ENCODE data around the gene ACP4. TPM values are rescaled to one million over a fixed set of nuclear protein-coding genes. Genes with fewer than 3 reads are reported as not detected.
"Not testable (repeated sequence)": the region's sequence is repeated elsewhere in the genome, so short reads cannot be mapped to it uniquely, and the experiment has no call there.

The ACP4 gene
- total and polyA plus RNA-seq, 2 experiments from 2014 or later = not detected

DNA sequence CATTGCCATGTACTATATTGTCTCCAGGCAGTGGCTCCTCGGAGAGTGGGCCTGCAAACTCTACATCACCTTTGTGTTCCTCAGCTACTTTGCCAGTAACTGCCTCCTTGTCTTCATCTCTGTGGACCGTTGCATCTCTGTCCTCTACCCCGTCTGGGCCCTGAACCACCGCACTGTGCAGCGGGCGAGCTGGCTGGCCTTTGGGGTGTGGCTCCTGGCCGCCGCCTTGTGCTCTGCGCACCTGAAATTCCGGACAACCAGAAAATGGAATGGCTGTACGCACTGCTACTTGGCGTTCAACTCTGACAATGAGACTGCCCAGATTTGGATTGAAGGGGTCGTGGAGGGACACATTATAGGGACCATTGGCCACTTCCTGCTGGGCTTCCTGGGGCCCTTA, 19.3 kb upstream of the ACP4 start:
- no peak for DNase-seq (ENCODE audit: low spot score)
- Histone ChIP-seq H3K36me3 (replicated peaks; ENCODE audit: insufficient read depth, low read depth) (no peaks in the 10 kb centered on the region), H3K27ac (no peak overlapping the region), H4K20me1 (ENCODE audit: insufficient read depth, poor library complexity, severe bottlenecking) (no peaks in the 10 kb centered on the region), H3K27me3 (peaks cover 7% of the 10 kb centered on the region), H3K4me2 (no peak overlapping the region), H2AFZ (no peak overlapping the region), H3K4me1 (ENCODE audit: insufficient read depth) (no peaks in the 10 kb centered on the region), H3K4me3 (no peak overlapping the region), H3K9me3 (ENCODE audit: low read depth) (no peaks in the 10 kb centered on the region), H3K9me2 (replicated peaks; ENCODE audit: insufficient read depth) (no peaks in the 10 kb centered on the region), H3K79me2 (no peaks in the 10 kb centered on the region)
- 83% methylated on average over 13 of the region's 13 CpGs for WGBS (ENCODE audit: low lambda C conversion rate, missing lambda C conversion rate)
- TF ChIP-seq, protein P1, sequence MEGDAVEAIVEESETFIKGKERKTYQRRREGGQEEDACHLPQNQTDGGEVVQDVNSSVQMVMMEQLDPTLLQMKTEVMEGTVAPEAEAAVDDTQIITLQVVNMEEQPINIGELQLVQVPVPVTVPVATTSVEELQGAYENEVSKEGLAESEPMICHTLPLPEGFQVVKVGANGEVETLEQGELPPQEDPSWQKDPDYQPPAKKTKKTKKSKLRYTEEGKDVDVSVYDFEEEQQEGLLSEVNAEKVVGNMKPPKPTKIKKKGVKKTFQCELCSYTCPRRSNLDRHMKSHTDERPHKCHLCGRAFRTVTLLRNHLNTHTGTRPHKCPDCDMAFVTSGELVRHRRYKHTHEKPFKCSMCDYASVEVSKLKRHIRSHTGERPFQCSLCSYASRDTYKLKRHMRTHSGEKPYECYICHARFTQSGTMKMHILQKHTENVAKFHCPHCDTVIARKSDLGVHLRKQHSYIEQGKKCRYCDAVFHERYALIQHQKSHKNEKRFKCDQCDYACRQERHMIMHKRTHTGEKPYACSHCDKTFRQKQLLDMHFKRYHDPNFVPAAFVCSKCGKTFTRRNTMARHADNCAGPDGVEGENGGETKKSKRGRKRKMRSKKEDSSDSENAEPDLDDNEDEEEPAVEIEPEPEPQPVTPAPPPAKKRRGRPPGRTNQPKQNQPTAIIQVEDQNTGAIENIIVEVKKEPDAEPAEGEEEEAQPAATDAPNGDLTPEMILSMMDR (IDR thresholded peaks at IDR 0.05; ENCODE audit: poor library complexity) = no peak
- TF ChIP-seq EZH2 (IDR thresholded peaks at IDR 0.05; ENCODE audit: borderline replicate concordance) (no peak), EZH2phosphoT487 (IDR thresholded peaks at IDR 0.05; ENCODE audit: low read depth, severe bottlenecking, unreplicated experiment) (no peak)

DNA sequence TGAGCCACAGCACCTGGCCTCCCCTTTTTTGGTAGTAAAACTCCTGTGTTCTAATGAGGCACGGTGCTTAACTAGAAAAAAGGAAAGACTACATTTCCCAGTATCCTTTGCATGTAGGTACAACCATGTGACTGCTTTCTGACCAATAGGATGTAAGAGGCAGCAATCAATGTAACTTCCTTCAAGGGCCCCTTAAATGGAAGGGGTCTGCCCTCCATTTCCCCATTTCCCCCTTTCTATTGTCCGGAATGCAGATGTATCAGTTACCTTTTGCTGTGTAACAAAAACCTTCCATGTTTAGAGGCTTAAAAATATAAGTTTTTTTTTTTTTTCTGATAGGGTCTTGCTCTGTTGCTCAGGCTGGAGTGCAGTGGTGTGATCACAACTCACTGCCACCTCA, 17.7 kb upstream of the ACP4 start:
- no peaks in the 10 kb centered on the region for H3K9me2 ChIP-seq (replicated peaks; ENCODE audit: insufficient read depth)
- no peak overlapping the region for H3K4me3 ChIP-seq
- H3K27me3 ChIP-seq = peaks cover 12% of the 10 kb centered on the region
- H3K4me2 ChIP-seq = no peak overlapping the region
- H3K9me3 ChIP-seq (ENCODE audit: low read depth) = no peaks in the 10 kb centered on the region
- no peak overlapping the region for H2AFZ ChIP-seq
- no peaks in the 10 kb centered on the region for H3K36me3 ChIP-seq (replicated peaks; ENCODE audit: insufficient read depth, low read depth)
- no peaks in the 10 kb centered on the region for H4K20me1 ChIP-seq (ENCODE audit: insufficient read depth, poor library complexity, severe bottlenecking)
- no peaks in the 10 kb centered on the region for H3K79me2 ChIP-seq
- no peaks in the 10 kb centered on the region for H3K4me1 ChIP-seq (ENCODE audit: insufficient read depth)
- DNase-seq (ENCODE audit: low spot score) = no peak
- 64% methylated on average over 2 of the region's 2 CpGs for WGBS (ENCODE audit: low lambda C conversion rate, missing lambda C conversion rate)
- H3K27ac ChIP-seq = no peak overlapping the region
- no peak for TF ChIP-seq EZH2 (IDR thresholded peaks at IDR 0.05; ENCODE audit: borderline replicate concordance)
- TF ChIP-seq, protein P1 (IDR thresholded peaks at IDR 0.05; ENCODE audit: poor library complexity) = no peak
- TF ChIP-seq EZH2phosphoT487 (IDR thresholded peaks at IDR 0.05; ENCODE audit: low read depth, severe bottlenecking, unreplicated experiment) = no peak

DNA sequence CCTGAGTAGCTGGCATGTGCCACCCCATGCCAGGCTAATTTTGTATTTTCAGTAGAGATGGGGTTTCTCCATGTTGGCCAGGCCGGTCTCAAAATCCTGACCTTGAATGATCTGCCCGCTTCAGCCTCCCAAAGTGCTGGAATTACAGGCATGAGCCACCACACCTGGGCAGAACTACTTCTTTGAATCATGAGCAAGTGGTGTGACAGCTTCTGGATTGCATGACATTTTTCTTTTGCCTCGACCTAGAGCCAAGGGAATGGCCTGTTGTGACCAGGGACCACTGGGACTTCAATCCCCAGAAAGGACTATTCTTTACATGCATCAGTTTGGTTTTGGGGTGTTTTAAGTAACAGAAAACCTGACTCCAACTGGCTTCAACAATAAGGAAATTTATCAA, 17.3 kb upstream of the ACP4 start:
- not testable (repeated sequence) for H3K4me3 ChIP-seq; H3K36me3 ChIP-seq (replicated peaks; ENCODE audit: insufficient read depth, low read depth); DNase-seq (ENCODE audit: low spot score); H3K27ac ChIP-seq; H4K20me1 ChIP-seq (ENCODE audit: insufficient read depth, poor library complexity, severe bottlenecking); H3K4me2 ChIP-seq; H2AFZ ChIP-seq; H3K79me2 ChIP-seq; H3K9me2 ChIP-seq (replicated peaks; ENCODE audit: insufficient read depth); H3K9me3 ChIP-seq (ENCODE audit: low read depth); H3K4me1 ChIP-seq (ENCODE audit: insufficient read depth)
- peaks cover 17% of the 10 kb centered on the region for H3K27me3 ChIP-seq
- 86% methylated on average over 3 of the region's 3 CpGs for WGBS (ENCODE audit: low lambda C conversion rate, missing lambda C conversion rate)

DNA sequence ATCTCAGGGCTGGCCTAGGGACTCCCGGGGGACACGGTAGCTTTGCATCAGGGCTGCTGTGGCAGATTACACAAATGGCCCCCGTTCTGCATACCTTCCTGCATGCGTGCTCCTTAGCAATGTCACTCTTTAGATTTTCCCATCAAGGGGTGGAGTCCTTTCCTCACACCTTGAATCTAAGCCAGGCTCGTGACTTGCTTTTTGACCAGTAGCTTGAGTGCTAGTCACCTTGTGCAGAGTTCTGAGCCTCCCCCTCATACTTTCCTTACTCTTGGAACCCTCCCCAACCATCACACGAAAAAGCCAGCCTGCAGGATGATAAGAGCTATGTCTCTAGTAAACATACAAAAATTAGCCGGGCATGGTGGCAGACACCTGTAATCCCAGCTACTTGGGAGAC, 16.8 kb upstream of the ACP4 start:
- not testable (repeated sequence) for H3K4me1 ChIP-seq (ENCODE audit: insufficient read depth); H3K4me3 ChIP-seq; DNase-seq (ENCODE audit: low spot score); H3K27ac ChIP-seq; H3K79me2 ChIP-seq; H3K4me2 ChIP-seq; H4K20me1 ChIP-seq (ENCODE audit: insufficient read depth, poor library complexity, severe bottlenecking); H3K9me2 ChIP-seq (replicated peaks; ENCODE audit: insufficient read depth); H3K9me3 ChIP-seq (ENCODE audit: low read depth); H3K36me3 ChIP-seq (replicated peaks; ENCODE audit: insufficient read depth, low read depth); H2AFZ ChIP-seq
- 76% methylated on average over 7 of the region's 7 CpGs for WGBS (ENCODE audit: low lambda C conversion rate, missing lambda C conversion rate)
- peaks cover 22% of the 10 kb centered on the region for H3K27me3 ChIP-seq

DNA sequence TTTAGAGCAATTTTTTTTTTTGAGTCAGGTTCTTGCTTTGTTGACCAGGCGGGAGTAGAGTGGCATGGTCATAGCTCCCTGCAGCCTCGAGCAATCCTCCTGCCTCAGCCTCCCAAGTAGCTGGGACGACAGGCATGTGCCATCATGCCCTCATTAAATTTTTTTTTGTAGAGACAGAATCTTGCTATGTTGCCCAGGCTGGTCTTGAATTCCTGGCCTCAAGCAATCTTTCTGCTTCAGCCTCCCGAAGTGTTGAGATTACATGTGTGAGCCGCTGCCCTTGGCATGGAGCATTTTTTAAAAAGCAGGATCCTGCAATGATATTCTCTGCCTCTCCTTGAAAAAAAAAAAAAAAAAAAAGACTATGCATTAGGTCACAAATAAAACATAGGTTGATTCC, 14.1 kb upstream of the ACP4 start:
- Histone ChIP-seq H2AFZ (no peak overlapping the region), H3K4me3 (no peak overlapping the region), H3K27me3 (peaks cover 49% of the 10 kb centered on the region), H3K79me2 (no peaks in the 10 kb centered on the region), H3K9me2 (replicated peaks; ENCODE audit: insufficient read depth) (no peaks in the 10 kb centered on the region), H3K4me1 (ENCODE audit: insufficient read depth) (no peaks in the 10 kb centered on the region), H4K20me1 (ENCODE audit: insufficient read depth, poor library complexity, severe bottlenecking) (no peaks in the 10 kb centered on the region), H3K9me3 (ENCODE audit: low read depth) (no peaks in the 10 kb centered on the region), H3K27ac (no peak overlapping the region), H3K4me2 (no peak overlapping the region), H3K36me3 (replicated peaks; ENCODE audit: insufficient read depth, low read depth) (no peaks in the 10 kb centered on the region)
- 86% methylated on average over 5 of the region's 5 CpGs for WGBS (ENCODE audit: low lambda C conversion rate, missing lambda C conversion rate)
- DNase-seq (ENCODE audit: low spot score) = no peak
- TF ChIP-seq, protein P1 (IDR thresholded peaks at IDR 0.05; ENCODE audit: poor library complexity) = no peak
- TF ChIP-seq EZH2phosphoT487 (IDR thresholded peaks at IDR 0.05; ENCODE audit: low read depth, severe bottlenecking, unreplicated experiment) = no peak

Data from hepatocyte (in vitro differentiated cells).